K562 (cell line): Measurements from ENCODE around the gene CFAP58.

Source experiments
- CTBP1 ChIP-seq: fragments of 450-650 bp; IDR thresholded peaks from 2 replicates; pipeline ENCODE4 v1.6.1; 2016; ENCODE audit warnings: borderline replicate concordance
- YY1 ChIP-seq, 3 experiments: IDR thresholded peaks; 2 replicates each; pipeline ENCODE4 v1.6.1; 2011; ENCODE audit warnings: low read length in 2 of 3, mild to moderate bottlenecking in 2 of 3, moderate library complexity in 2 of 3, borderline replicate concordance in 1 of 3, control low read depth in 1 of 3, low read depth in 1 of 3; ENCODE audit not compliant: insufficient read depth in 3 of 3, insufficient replicate concordance in 2 of 3, control insufficient read depth in 1 of 3, insufficient read length in 1 of 3; ENCODE audit errors: extremely low read depth in 1 of 3
- TF ChIP-seq, protein P1 (sequence below): fragments of 250-450 bp; sonication (Bioruptor Pico); IDR thresholded peaks from 2 replicates; pipeline ENCODE4 v1.5.0; 2021
- TF ChIP-seq, protein P2 (sequence below), 3 experiments: IDR thresholded peaks in 2 of 3; conservative IDR thresholded peaks in 1 of 3; 2 replicates each; pipeline ENCODE4 v1.5.1; 2011 to 2012; ENCODE audit warnings: low read length in 3 of 3, mild to moderate bottlenecking in 3 of 3, control low read depth in 2 of 3, improper control_type of control experiment in 1 of 3, inconsistent platforms in 1 of 3, low read depth in 1 of 3, mixed read lengths in 1 of 3, moderate library complexity in 1 of 3; ENCODE audit not compliant: insufficient read depth in 2 of 3

DNA sequence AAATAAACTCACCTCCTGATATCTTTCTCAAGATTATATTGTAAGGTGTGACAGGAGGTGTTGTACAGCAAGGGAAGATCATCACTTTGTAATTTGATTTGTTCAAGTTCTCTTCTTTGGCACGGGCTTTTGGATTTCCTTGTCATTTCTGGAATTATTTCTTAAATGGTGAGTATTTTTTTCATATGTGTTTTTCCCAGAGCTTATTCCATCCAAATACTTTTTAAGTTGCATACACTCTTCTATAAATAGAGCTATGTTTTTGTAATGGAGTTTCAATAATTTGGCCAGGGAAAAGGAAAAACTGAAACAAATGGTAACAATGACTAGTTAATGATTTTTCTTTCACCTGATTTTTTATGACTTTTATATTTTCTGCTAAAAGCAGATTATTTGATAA lies 92.5 kb downstream of the CFAP58 start:
- TF ChIP-seq, protein P1, sequence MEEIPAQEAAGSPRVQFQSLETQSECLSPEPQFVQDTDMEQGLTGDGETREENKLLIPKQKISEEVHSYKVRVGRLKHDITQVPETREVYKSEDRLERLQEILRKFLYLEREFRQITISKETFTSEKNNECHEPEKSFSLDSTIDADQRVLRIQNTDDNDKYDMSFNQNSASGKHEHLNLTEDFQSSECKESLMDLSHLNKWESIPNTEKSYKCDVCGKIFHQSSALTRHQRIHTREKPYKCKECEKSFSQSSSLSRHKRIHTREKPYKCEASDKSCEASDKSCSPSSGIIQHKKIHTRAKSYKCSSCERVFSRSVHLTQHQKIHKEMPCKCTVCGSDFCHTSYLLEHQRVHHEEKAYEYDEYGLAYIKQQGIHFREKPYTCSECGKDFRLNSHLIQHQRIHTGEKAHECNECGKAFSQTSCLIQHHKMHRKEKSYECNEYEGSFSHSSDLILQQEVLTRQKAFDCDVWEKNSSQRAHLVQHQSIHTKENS (CRISPR knock-in tag) = no peak
- TF ChIP-seq CTBP1 (no peak), YY1 (IDR thresholded peaks at IDR 0.05; ENCODE audit: borderline replicate concordance in 1 of 3, control insufficient read depth in 1 of 3, extremely low read depth in 1 of 3, insufficient read depth in 3 of 3, insufficient read length in 1 of 3, insufficient replicate concordance in 2 of 3, low read depth in 1 of 3, low read length in 2 of 3) (no peak)
- TF ChIP-seq, protein P2, sequence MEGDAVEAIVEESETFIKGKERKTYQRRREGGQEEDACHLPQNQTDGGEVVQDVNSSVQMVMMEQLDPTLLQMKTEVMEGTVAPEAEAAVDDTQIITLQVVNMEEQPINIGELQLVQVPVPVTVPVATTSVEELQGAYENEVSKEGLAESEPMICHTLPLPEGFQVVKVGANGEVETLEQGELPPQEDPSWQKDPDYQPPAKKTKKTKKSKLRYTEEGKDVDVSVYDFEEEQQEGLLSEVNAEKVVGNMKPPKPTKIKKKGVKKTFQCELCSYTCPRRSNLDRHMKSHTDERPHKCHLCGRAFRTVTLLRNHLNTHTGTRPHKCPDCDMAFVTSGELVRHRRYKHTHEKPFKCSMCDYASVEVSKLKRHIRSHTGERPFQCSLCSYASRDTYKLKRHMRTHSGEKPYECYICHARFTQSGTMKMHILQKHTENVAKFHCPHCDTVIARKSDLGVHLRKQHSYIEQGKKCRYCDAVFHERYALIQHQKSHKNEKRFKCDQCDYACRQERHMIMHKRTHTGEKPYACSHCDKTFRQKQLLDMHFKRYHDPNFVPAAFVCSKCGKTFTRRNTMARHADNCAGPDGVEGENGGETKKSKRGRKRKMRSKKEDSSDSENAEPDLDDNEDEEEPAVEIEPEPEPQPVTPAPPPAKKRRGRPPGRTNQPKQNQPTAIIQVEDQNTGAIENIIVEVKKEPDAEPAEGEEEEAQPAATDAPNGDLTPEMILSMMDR (IDR thresholded peaks at IDR 0.05 in 2 of 3, conservative IDR thresholded peaks at IDR 0.05 in 1 of 3; ENCODE audit: insufficient read depth in 2 of 3, low read depth in 1 of 3, low read length in 3 of 3) = no peak
